AG04449 (cell line): ENCODE measurements around the gene XG.
A peak's percentile ranks its signal among the peaks of the same experiment; 100 is the strongest.

ENCODE experiments used
- CTCF ChIA-PET: fragments of 350-600 bp; formaldehyde crosslinking; extraction: SDS; loops from one replicate; lab custom pipeline; 2021; ENCODE audit warnings: antibody characterized with exemption; lab: Yijun Ruan, JAX
- POLR2A ChIA-PET: fragments of 400-600, 350-600 bp; formaldehyde crosslinking; extraction: SDS; loops from one replicate; lab custom pipeline; 2020; ENCODE audit warnings: antibody characterized with exemption, inconsistent platforms; lab: Yijun Ruan, JAX
- DNase-seq: peaks from one replicate; pipeline ENCODE4 v3.0.0-alpha.2; 2010; ENCODE audit warnings: low read depth, low spot score
- H3K4me3 ChIP-seq: 2 replicates; pipeline ENCODE4 v1.5.1; 2011; ENCODE audit warnings: low read depth, mild to moderate bottlenecking, control low read depth, low read length
- CTCF ChIP-seq: IDR thresholded peaks from one replicate; pipeline ENCODE4 v1.5.1; 2011; ENCODE audit warnings: mild to moderate bottlenecking, moderate library complexity, low read length, control low read depth, inconsistent platforms; ENCODE audit not compliant: insufficient read depth; ENCODE audit errors: missing control alignments

The XG gene

GRCh38 chrX:2862404-2862803, 110.6 kb downstream of the XG start:
- POLR2A ChIA-PET = no interaction called here
- TF ChIP-seq CTCF = no peak
- DNase-seq = no peak
- CTCF ChIA-PET = interaction anchor here (1.4 kb wide), 1 partner anchor 11 kb away, joined by 3 read pairs; no protein-coding TSS in a partner anchor
- no peak overlapping the region for H3K4me3 ChIP-seq

DNA sequence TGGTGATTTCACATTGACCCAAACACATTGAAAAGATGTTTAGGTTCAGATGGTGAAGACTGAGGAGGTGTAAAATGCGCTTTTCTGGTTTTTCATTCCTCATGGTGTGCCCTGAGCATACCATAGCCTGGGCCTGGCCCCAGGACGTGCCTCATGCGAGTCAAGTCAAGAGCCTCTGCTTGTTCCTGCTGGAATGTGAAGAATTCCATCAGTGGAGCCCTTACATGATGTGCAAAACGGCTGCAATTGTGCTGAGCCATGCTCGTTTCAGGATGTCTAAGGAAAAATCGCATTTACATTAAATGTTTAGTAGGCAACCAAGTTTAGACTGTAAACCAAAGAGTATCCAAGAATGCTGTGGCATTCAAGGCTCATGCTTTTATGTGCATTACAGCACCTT, 111.8 kb downstream of the XG start:
- DNase-seq = peak; percentile 7
- no peak overlapping the region for H3K4me3 ChIP-seq
- ChIA-PET POLR2A (no interaction called here), CTCF (no interaction called here)
- no peak for TF ChIP-seq CTCF
